OCI-LY7 (cell line): ENCODE data around the gene PRKD1.

Experiments used
- CTCF ChIP-seq: fragments of 200-600 bp; sonication (generic); conservative IDR thresholded peaks from 2 replicates; pipeline ENCODE4 v1.5.1; 2014; ENCODE audit warnings: mild to moderate bottlenecking, antibody characterized with exemption, low read length, moderate library complexity, mixed read lengths
- EZH2phosphoT487 ChIP-seq: fragments of 200-600 bp; sonication (generic); IDR thresholded peaks from 2 replicates; pipeline ENCODE4 v1.6.1; 2018; ENCODE audit warnings: low read depth, borderline replicate concordance, mild to moderate bottlenecking, mixed run types, antibody characterized with exemption, low read length, moderate library complexity, mixed read lengths

- TF ChIP-seq CTCF: no peak
- TF ChIP-seq EZH2phosphoT487: no peak
Observed at GRCh38 chr14:29821661-29822429, 105.8 kb downstream of the PRKD1 start.
